Nephron (organoid): ENCODE measurements around the gene DUSP22.
"Not testable (repeated sequence)": the region's sequence is repeated elsewhere in the genome, so short reads cannot be mapped to it uniquely, and the experiment has no call there.

Experiments
- H3K27ac Mint-ChIP-seq, 3 experiments: 2 replicates each; pipeline ENCODE4 v1.8.0; 2020; ENCODE audit warnings: mixed read lengths in 3 of 3, mild to moderate bottlenecking in 2 of 3, moderate library complexity in 1 of 3
- H3K27me3 Mint-ChIP-seq: 2 replicates; pipeline ENCODE4 v1.8.0; 2021; ENCODE audit warnings: low read depth, mild to moderate bottlenecking, moderate library complexity, mixed read lengths
- H3K36me3 Mint-ChIP-seq: 2 replicates; pipeline ENCODE4 v1.8.0; 2020; ENCODE audit warnings: low read depth, mixed read lengths
- H3K4me1 Mint-ChIP-seq: 2 replicates; pipeline ENCODE4 v1.8.0; 2020; ENCODE audit warnings: mixed read lengths
- H3K4me3 Mint-ChIP-seq, 3 experiments: 2 replicates each; pipeline ENCODE4 v1.8.0; 2020; ENCODE audit warnings: mild to moderate bottlenecking in 3 of 3, mixed read lengths in 3 of 3, moderate library complexity in 2 of 3
- H3K9me3 Mint-ChIP-seq: 2 replicates; pipeline ENCODE4 v1.8.0; 2020; ENCODE audit warnings: mixed read lengths
- TF ChIP-seq, protein P1 (sequence below), 3 experiments: fragments of 200-600 bp; sonication (generic); IDR thresholded peaks; one replicate each; pipeline ENCODE4 v1.5.0; 2021; ENCODE audit warnings: antibody characterized with exemption in 3 of 3; ENCODE audit not compliant: unreplicated experiment in 3 of 3

DUSP22 gene, protein sequence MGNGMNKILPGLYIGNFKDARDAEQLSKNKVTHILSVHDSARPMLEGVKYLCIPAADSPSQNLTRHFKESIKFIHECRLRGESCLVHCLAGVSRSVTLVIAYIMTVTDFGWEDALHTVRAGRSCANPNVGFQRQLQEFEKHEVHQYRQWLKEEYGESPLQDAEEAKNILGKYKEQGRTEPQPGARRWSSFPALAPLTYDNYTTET

DNA sequence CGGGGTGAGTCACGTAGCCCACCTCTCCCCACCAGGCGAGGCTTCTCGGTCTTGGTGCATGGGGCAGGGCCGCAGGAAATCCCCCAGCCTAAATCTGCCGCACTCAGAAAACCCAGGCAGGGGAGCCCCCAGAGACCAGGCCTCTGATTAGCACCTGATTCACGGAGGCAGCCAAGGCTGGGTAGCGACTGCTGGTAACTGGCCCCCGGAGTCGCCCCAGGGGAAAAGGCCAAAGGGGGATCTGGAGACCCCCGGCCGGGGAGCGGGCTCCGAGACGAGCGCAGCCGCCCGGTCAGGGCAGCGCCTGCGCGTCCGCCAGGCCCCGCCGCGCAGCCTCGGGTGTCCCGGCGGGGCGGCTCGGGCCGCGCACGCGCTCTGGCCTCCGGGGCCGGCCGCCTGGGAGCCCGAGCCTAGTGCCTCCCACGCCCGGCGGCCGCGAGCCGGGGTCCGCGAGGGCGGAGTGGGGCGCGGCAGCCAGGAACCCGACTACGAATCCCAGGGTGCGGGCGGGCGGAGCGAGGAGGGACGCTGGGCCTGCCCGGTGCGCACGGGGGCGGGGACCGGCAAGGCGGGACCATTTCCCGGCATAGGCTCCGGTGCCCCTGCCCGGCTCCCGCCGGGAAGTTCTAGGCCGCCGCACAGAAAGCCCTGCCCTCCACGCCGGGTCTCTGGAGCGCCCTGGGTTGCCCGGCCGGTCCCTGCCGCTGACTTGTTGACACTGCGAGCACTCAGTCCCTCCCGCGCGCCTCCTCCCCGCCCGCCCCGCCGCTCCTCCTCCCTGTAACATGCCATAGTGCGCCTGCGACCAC, at the start of gene DUSP22:
Gene DUSP22, plus strand, starts transcription at position 791 of the 809 bp plus-strand sequence. CDS start 53 bp downstream, outside the sequence.
- peaks cover 10% of the 10 kb centered on the region for H3K27me3 Mint-ChIP-seq
- peak within 1 kb of the TSS; percentile 88 to 100 (median 97) for H3K4me3 Mint-ChIP-seq
- H3K4me1 Mint-ChIP-seq, result peaks cover 31% of the 10 kb centered on the region
- no peaks in the 10 kb centered on the region for H3K36me3 Mint-ChIP-seq
- H3K27ac Mint-ChIP-seq, result peak within 1 kb of the TSS; percentile 80 to 96 (median 87)
- peaks cover 18% of the 10 kb centered on the region for H3K9me3 Mint-ChIP-seq
- TF ChIP-seq, protein P1, sequence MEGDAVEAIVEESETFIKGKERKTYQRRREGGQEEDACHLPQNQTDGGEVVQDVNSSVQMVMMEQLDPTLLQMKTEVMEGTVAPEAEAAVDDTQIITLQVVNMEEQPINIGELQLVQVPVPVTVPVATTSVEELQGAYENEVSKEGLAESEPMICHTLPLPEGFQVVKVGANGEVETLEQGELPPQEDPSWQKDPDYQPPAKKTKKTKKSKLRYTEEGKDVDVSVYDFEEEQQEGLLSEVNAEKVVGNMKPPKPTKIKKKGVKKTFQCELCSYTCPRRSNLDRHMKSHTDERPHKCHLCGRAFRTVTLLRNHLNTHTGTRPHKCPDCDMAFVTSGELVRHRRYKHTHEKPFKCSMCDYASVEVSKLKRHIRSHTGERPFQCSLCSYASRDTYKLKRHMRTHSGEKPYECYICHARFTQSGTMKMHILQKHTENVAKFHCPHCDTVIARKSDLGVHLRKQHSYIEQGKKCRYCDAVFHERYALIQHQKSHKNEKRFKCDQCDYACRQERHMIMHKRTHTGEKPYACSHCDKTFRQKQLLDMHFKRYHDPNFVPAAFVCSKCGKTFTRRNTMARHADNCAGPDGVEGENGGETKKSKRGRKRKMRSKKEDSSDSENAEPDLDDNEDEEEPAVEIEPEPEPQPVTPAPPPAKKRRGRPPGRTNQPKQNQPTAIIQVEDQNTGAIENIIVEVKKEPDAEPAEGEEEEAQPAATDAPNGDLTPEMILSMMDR (IDR thresholded peaks at IDR 0.05; ENCODE audit: unreplicated experiment in 3 of 3), result no peak

DNA sequence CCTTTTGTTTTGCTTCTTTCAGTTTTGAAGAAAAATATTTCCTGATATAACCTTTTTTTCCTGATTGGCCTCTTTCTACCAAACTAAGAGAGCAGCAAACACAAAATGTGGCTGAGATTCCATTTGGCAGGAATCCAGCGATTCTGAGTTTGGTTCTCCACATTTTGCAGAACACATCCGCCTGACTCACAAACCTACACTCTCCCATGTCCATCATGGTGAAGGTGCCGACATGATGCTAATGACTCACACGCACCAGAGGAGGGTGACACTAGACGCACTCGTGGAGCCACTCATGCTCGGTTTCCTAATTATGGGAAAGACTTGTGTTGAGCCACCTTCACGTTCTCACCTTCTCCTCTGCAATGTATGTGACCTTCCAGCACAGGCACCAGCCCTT, 45.9 kb upstream of the DUSP22 start:
- Mint-ChIP-seq H3K4me1 (peaks cover 8% of the 10 kb centered on the region), H3K36me3 (no peaks in the 10 kb centered on the region), H3K9me3 (peaks cover 14% of the 10 kb centered on the region), H3K4me3 (no peak overlapping the region), H3K27me3 (peaks cover 9% of the 10 kb centered on the region), H3K27ac (no peak overlapping the region)
- TF ChIP-seq, protein P1 (IDR thresholded peaks at IDR 0.05; ENCODE audit: unreplicated experiment in 3 of 3), result no peak

DNA sequence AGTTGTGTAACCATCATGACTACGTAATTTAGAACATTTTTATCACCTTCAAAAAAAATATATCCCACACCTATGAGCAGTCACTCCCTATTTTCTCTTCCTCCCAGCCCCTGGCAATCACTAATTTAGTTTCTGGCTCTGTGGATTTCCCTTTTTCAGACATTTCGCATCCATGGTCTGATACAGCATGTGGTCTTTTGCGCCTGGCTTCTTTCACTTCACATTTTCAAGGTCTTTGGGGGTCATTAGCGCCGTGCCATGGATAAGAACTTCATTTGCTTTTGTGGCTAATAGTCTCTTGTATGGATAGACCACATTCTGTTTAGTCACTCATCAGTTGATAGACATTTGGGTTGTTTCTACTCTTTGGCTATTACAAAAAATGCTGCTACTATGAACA, 44.9 kb upstream of the DUSP22 start:
- Mint-ChIP-seq H3K4me3 (no peak overlapping the region), H3K27me3 (peaks cover 9% of the 10 kb centered on the region), H3K9me3 (peaks cover 14% of the 10 kb centered on the region), H3K36me3 (no peaks in the 10 kb centered on the region), H3K4me1 (no peaks in the 10 kb centered on the region), H3K27ac (no peak overlapping the region)
- TF ChIP-seq, protein P1 (IDR thresholded peaks at IDR 0.05; ENCODE audit: unreplicated experiment in 3 of 3), result no peak

DNA sequence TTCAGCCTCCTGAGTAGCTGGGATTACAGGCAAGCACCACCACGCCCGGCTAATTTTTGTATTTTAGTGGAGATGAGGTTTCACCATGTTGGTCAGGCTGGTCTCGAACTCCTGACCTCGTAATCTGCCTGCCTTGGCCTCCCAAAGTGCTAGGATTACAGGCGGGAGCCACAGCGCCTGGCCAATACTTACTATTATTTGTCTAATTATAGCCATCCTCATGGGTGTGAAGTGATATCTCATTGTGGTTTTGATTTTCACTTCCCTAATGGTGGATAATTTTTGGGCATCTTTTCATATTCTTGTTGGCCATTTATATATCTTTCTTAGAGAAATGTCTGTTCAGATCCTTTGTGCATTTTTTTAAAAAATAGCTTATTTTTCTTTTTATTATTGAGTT, 44.2 kb upstream of the DUSP22 start:
- Mint-ChIP-seq H3K9me3 (peaks cover 11% of the 10 kb centered on the region), H3K27me3 (peaks cover 13% of the 10 kb centered on the region)
- not testable (repeated sequence) for H3K4me3 Mint-ChIP-seq, H3K36me3 Mint-ChIP-seq, H3K27ac Mint-ChIP-seq, H3K4me1 Mint-ChIP-seq

DNA sequence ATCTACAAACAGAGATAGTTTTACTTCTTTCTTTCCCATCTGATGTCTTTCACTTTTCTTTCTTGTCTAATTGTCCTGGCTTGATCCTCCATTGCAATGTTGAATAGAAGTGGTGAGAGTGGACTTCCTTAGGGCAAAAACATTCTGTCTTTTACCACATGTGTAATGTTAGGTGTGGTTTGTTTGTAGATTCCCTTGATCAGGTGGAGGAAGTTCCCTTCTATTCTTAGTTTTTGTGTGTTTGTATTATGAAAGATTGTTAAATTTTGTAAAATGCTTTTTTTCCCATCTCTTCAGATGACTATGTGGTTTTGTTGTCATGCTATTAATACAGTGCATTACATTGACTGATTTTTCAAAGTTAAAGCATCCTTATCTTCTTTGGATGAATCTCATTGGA, 41.6 kb upstream of the DUSP22 start:
- Mint-ChIP-seq H3K4me1 (no peaks in the 10 kb centered on the region), H3K36me3 (no peaks in the 10 kb centered on the region), H3K27me3 (peaks cover 13% of the 10 kb centered on the region), H3K9me3 (peaks cover 2% of the 10 kb centered on the region), H3K27ac (no peak overlapping the region), H3K4me3 (no peak overlapping the region)
- TF ChIP-seq, protein P1 (IDR thresholded peaks at IDR 0.05; ENCODE audit: unreplicated experiment in 3 of 3), result no peak

DNA sequence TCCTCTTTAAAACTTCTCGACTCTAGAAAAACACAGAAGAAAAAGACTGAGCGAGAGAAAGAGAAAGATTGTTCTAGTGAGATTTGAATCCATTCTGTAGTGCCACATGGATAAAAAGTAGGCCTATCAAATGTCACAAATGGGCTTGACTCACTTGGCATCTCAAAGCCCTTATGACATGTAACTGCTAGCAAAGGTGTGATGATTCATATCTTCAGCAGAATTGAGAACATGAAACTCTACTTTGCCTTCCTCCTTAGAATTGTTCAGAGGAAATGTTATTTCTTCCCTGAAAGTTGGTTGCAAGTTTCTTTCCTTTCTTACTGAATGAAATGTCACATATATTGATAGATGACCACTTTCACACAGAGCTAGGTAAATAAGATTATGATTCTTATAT, 40.4 kb upstream of the DUSP22 start:
- no peaks in the 10 kb centered on the region for H3K36me3 Mint-ChIP-seq
- H3K9me3 Mint-ChIP-seq, result peaks cover 2% of the 10 kb centered on the region
- H3K27ac Mint-ChIP-seq, result no peak overlapping the region
- H3K4me1 Mint-ChIP-seq, result no peaks in the 10 kb centered on the region
- TF ChIP-seq, protein P1 (IDR thresholded peaks at IDR 0.05; ENCODE audit: unreplicated experiment in 3 of 3), result no peak
- peaks cover 7% of the 10 kb centered on the region for H3K27me3 Mint-ChIP-seq
- no peak overlapping the region for H3K4me3 Mint-ChIP-seq
